Thoracic aorta (tissue), 2 donors: ENCODE data around the gene CNN2. TPM values are rescaled to one million over a fixed set of nuclear protein-coding genes. Genes with fewer than 3 reads are reported as not detected.

Experiments used
- ATAC-seq: fragments of 150-250 bp; one replicate; pipeline ENCODE4 v1.8.0; 2017; ENCODE audit warnings: low read depth; ENCODE audit not compliant: insufficient number of reproducible peaks, low FRiP score
- DNase-seq: peaks from one replicate; pipeline ENCODE4 v3.0.0-alpha.2; 2020; ENCODE audit warnings: low spot score
- H3K27ac ChIP-seq, 2 donors: fragments of 200-600 bp; sonication (generic); 1 replicate in 1 of 2; 2 replicates in 1 of 2; pipeline ENCODE4 v1.5.1; 2016; ENCODE audit warnings: mild to moderate bottlenecking in 2 of 2, moderate library complexity in 2 of 2
- H3K27me3 ChIP-seq: fragments of 200-600 bp; sonication (generic); replicated peaks from 2 replicates; pipeline ENCODE4 v1.6.0; 2016; ENCODE audit warnings: mild to moderate bottlenecking; ENCODE audit not compliant: insufficient read depth
- H3K36me3 ChIP-seq: fragments of 200-600 bp; sonication (generic); one replicate; pipeline ENCODE4 v1.5.1; 2016
- H3K4me1 ChIP-seq, 2 donors: fragments of 200-600 bp; sonication (generic); 1 replicate in 1 of 2; 2 replicates in 1 of 2; pipeline versions ENCODE4 v1.5.1 to v1.6.0; 2016; ENCODE audit warnings: low read depth in 2 of 2, mild to moderate bottlenecking in 1 of 2; ENCODE audit not compliant: control insufficient read depth in 1 of 2
- H3K4me3 ChIP-seq: fragments of 200-600 bp; sonication (generic); 2 replicates; pipeline ENCODE4 v1.5.1; 2016; ENCODE audit warnings: mild to moderate bottlenecking
- H3K9me3 ChIP-seq: fragments of 200-600 bp; sonication (generic); 2 replicates; pipeline ENCODE4 v1.5.1; 2016
- CTCF ChIP-seq: fragments of 200-600 bp; sonication (generic); IDR thresholded peaks from one replicate; pipeline ENCODE4 v1.5.1; 2019; ENCODE audit warnings: antibody characterized with exemption
- total RNA-seq, 2 donors: library from RNA; depleted of rRNA; stranded (reverse); fragments of >200 nt; gene quantifications; one replicate each; pipeline versions ENCODE4 v1.1.0 to v1.2.3, GENCODE V29; 2016

Gene CNN2
- total RNA-seq, 2 donors from 2014 or later, result 96.9 to 193 TPM

DNA sequence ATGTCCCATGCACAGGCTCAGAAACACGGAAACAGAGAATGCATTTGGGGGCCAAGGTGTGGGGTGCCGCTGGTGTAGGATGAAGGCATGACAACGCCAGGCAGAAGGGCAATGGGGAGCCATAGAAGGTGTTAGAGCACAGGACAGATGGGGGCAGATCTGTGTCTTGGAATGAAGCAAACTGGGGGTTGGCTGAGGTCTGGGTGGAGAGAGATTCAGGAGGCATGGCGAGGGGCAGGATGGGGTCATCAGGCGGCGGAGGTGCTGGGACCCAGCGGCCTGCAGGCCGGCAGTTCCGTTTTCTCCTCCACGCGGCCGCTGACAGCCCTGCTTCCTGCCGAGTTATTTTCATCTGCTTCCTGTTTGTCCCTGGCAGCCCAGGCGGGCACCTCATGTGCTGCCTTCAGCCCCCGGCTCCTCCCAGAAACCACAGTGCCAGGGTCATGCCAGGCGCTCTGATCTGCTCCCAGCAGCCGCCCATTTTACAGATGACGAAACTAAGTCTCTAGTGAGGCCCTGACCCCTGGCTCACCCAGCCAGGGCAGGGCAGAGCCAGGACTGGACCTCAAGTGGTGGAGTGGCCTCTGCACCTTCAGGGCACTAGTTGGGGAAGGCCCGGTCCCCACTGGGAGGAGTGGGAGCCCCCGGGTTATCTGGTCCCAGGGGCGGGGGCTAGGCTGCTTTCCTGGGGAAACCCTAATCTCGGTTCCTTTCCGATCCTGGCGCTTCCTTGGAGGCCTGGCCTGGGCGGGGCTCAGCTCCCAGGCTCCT, 42.8 kb downstream of the CNN2 start:
- no peak for TF ChIP-seq CTCF
- peak overlapping the region; percentile 68 for H3K4me3 ChIP-seq
- no peaks in the 10 kb centered on the region for H3K36me3 ChIP-seq
- H3K27ac ChIP-seq, result peak overlapping the region in 1 of 2 donors; percentile 34
- peaks cover 14 to 63% of the 10 kb centered on the region in 2 donors for H3K4me1 ChIP-seq
- DNase-seq (no peak), ATAC-seq (no peak)
- H3K27me3 ChIP-seq, result no peaks in the 10 kb centered on the region
- no peaks in the 10 kb centered on the region for H3K9me3 ChIP-seq

- no peak overlapping the region for H3K4me3 ChIP-seq
- peaks cover 9 to 51% of the 10 kb centered on the region in 2 donors for H3K4me1 ChIP-seq
- H3K27ac ChIP-seq, result peak overlapping the region in 1 of 2 donors; percentile 47
- H3K9me3 ChIP-seq, result no peaks in the 10 kb centered on the region
- no peaks in the 10 kb centered on the region for H3K27me3 ChIP-seq
- TF ChIP-seq CTCF, result no peak
- no peaks in the 10 kb centered on the region for H3K36me3 ChIP-seq
- DNase-seq (no peak), ATAC-seq (no peak)
Measured at GRCh38 chr19:1070576-1070930, 44.1 kb downstream of the CNN2 start.

- TF ChIP-seq CTCF, result no peak
- H3K27ac ChIP-seq, result peak overlapping the region in 1 of 2 donors; percentile 47
- no peaks in the 10 kb centered on the region for H3K27me3 ChIP-seq
- no peaks in the 10 kb centered on the region for H3K36me3 ChIP-seq
- peak overlapping the region; percentile 38 for H3K4me3 ChIP-seq
- peaks cover 9 to 47% of the 10 kb centered on the region in 2 donors for H3K4me1 ChIP-seq
- DNase-seq (no peak), ATAC-seq (no peak)
- no peaks in the 10 kb centered on the region for H3K9me3 ChIP-seq
Measured at GRCh38 chr19:1070931-1071791, 44.8 kb downstream of the CNN2 start.

- no peak overlapping the region for H3K27ac ChIP-seq
- H3K4me1 ChIP-seq, result peaks cover 6 to 34% of the 10 kb centered on the region in 2 donors
- H3K36me3 ChIP-seq, result no peaks in the 10 kb centered on the region
- no peaks in the 10 kb centered on the region for H3K27me3 ChIP-seq
- H3K9me3 ChIP-seq, result no peaks in the 10 kb centered on the region
- no peak overlapping the region for H3K4me3 ChIP-seq
- ATAC-seq (no peak), DNase-seq (no peak)
- TF ChIP-seq CTCF, result no peak
Measured at GRCh38 chr19:1072371-1073015, 46.1 kb downstream of the CNN2 start.
